CD14-positive monocyte (primary cell): ENCODE results near the gene SLC35F4. TPM values are rescaled to one million over a fixed set of nuclear protein-coding genes. Genes with fewer than 3 reads are reported as not detected.

Source experiments
- DNase-seq, 3 donors: peaks; one replicate each; pipeline ENCODE4 v3.0.0-alpha.2; 2011 to 2022
- H2AFZ ChIP-seq: 2 replicates; pipeline ENCODE4 v1.6.0; 2012; ENCODE audit warnings: mild to moderate bottlenecking, low read depth, low read length, inconsistent platforms; ENCODE audit not compliant: insufficient read depth, poor library complexity, severe bottlenecking
- H3K27ac ChIP-seq, 2 donors: 1 replicate in 1 of 2; 2 replicates in 1 of 2; pipeline ENCODE4 v1.5.1; 2012 to 2013; ENCODE audit warnings: low read length in 2 of 2, control low read depth in 1 of 2, inconsistent platforms in 1 of 2, low read depth in 1 of 2, mild to moderate bottlenecking in 1 of 2
- H3K27me3 ChIP-seq, 2 donors: one replicate each; pipeline versions ENCODE4 v1.6.0 to v1.6.1; 2011 to 2013; ENCODE audit warnings: low read length in 2 of 2; ENCODE audit not compliant: control insufficient read depth in 2 of 2, insufficient read depth in 2 of 2
- H3K36me3 ChIP-seq, 2 donors: replicated peaks in 1 of 2; 1 replicate in 1 of 2; 2 replicates in 1 of 2; pipeline versions ENCODE4 v1.5.1 to v1.6.1; 2012 to 2013; ENCODE audit warnings: low read length in 2 of 2, control low read depth in 1 of 2, inconsistent platforms in 1 of 2, mild to moderate bottlenecking in 1 of 2; ENCODE audit not compliant: insufficient read depth in 2 of 2, control insufficient read depth in 1 of 2
- H3K4me1 ChIP-seq, 2 donors: 1 replicate in 1 of 2; 2 replicates in 1 of 2; pipeline versions ENCODE4 v1.5.1 to v1.6.1; 2012 to 2013; ENCODE audit warnings: low read length in 2 of 2, control low read depth in 1 of 2, inconsistent platforms in 1 of 2, mild to moderate bottlenecking in 1 of 2, moderate library complexity in 1 of 2; ENCODE audit not compliant: insufficient read depth in 2 of 2, control insufficient read depth in 1 of 2
- H3K4me2 ChIP-seq: replicated peaks from 2 replicates; pipeline ENCODE3; 2012; ENCODE audit warnings: low read length, moderate library complexity, mild to moderate bottlenecking; ENCODE audit not compliant: poor library complexity, severe bottlenecking; ENCODE audit errors: extremely low read depth
- H3K4me3 ChIP-seq, 3 experiments: fragments of 200-600 bp in 1 of 3; sonication (generic) in 1 of 3; replicated peaks in 1 of 3; 1 replicate in 2 of 3; 2 replicates in 1 of 3; pipeline ENCODE4 v1.5.1; 2011 to 2013; ENCODE audit warnings: low read length in 3 of 3, mild to moderate bottlenecking in 3 of 3, control low read depth in 2 of 3, low read depth in 2 of 3, inconsistent platforms in 1 of 3, moderate library complexity in 1 of 3
- H3K79me2 ChIP-seq: 2 replicates; pipeline ENCODE4 v1.6.0; 2012; ENCODE audit warnings: mild to moderate bottlenecking, control low read depth, inconsistent platforms, low read length, moderate library complexity; ENCODE audit not compliant: insufficient read depth
- H3K9ac ChIP-seq: 2 replicates; pipeline ENCODE4 v1.6.0; 2017; ENCODE audit warnings: low read length, mild to moderate bottlenecking; ENCODE audit not compliant: insufficient read depth, poor library complexity, severe bottlenecking
- H3K9me3 ChIP-seq, 2 donors: replicated peaks in 1 of 2; 1 replicate in 1 of 2; 2 replicates in 1 of 2; pipeline versions ENCODE4 v1.5.1 to v1.6.1; 2012 to 2013; ENCODE audit warnings: low read length in 2 of 2, control low read depth in 1 of 2; ENCODE audit not compliant: control insufficient read depth in 1 of 2, insufficient read depth in 1 of 2
- H4K20me1 ChIP-seq: 2 replicates; pipeline ENCODE4 v1.6.0; 2012; ENCODE audit warnings: mild to moderate bottlenecking, low read length, control low read depth, moderate library complexity; ENCODE audit not compliant: insufficient read depth
- H3K27ac Mint-ChIP-seq, 7 donors: one replicate each; pipeline ENCODE4 v1.8.0; 2020; ENCODE audit warnings: mild to moderate bottlenecking in 7 of 7, mixed read lengths in 7 of 7, moderate library complexity in 6 of 7, inconsistent platforms in 2 of 7
- H3K27me3 Mint-ChIP-seq, 3 donors: one replicate each; pipeline ENCODE4 v1.8.0; 2021 to 2022; ENCODE audit warnings: low read depth in 3 of 3, mild to moderate bottlenecking in 3 of 3, mixed read lengths in 3 of 3, moderate library complexity in 3 of 3, inconsistent platforms in 1 of 3
- H3K36me3 Mint-ChIP-seq, 2 donors: one replicate each; pipeline ENCODE4 v1.8.0; 2020; ENCODE audit warnings: mixed read lengths in 2 of 2, inconsistent platforms in 1 of 2, mild to moderate bottlenecking in 1 of 2
- H3K4me1 Mint-ChIP-seq: one replicate; pipeline ENCODE4 v1.8.0; 2020; ENCODE audit warnings: mild to moderate bottlenecking, mixed read lengths
- H3K4me3 Mint-ChIP-seq, 2 donors: one replicate each; pipeline ENCODE4 v1.8.0; 2020; ENCODE audit warnings: mild to moderate bottlenecking in 2 of 2, mixed read lengths in 2 of 2, moderate library complexity in 1 of 2
- H3K9me3 Mint-ChIP-seq, 7 donors: one replicate each; pipeline ENCODE4 v1.8.0; 2020 to 2022; ENCODE audit warnings: mixed read lengths in 7 of 7, mild to moderate bottlenecking in 6 of 7, moderate library complexity in 6 of 7, inconsistent platforms in 2 of 7
- CTCF ChIP-seq: fragments of 200-600 bp; IDR thresholded peaks from one replicate; pipeline ENCODE4 v1.8.0; 2022; ENCODE audit warnings: antibody characterized with exemption, mild to moderate bottlenecking
- WGBS: methylation state at CpG from one replicate; pipeline ENCODE4 v1.1.5; 2013; ENCODE audit warnings: missing lambda C conversion rate; ENCODE audit not compliant: insufficient coverage; 5-methylcytosine and 5-hydroxymethylcytosine counted together
- intact Hi-C, 2 donors: fragments of 100-400 bp; cut with micrococcal nuclease; formaldehyde crosslinking; loops; one replicate each; pipeline versions ENCODE4 v1.15.0 to v1.15.1; 2023
- polyA plus RNA-seq, 3 donors: library from polyadenylated mRNA; depleted of rRNA in 1 of 3; unstranded in 2 of 3; stranded (reverse) in 1 of 3; fragments of 300-500 nt in 2 of 3; fragments of >200 nt in 1 of 3; fragmentation: Illumina TruSeq in 2 of 3; gene quantifications; 1 replicate in 2 of 3; 2 replicates in 1 of 3; pipeline ENCODE4 v1.2.3, GENCODE V29; 2012 to 2021

SLC35F4 gene
- polyA plus RNA-seq, 3 donors = not detected

- Histone ChIP-seq H3K36me3 (no peaks in the 10 kb centered on the region), H3K9me3 (no peaks in the 10 kb centered on the region), H3K79me2 (no peaks in the 10 kb centered on the region), H3K9ac (no peak overlapping the region), H3K4me2 (no peak overlapping the region), H2AFZ (no peak overlapping the region), H4K20me1 (no peaks in the 10 kb centered on the region), H3K27ac (no peak overlapping the region), H3K4me3 (no peak overlapping the region), H3K4me1 (no peaks in the 10 kb centered on the region), H3K27me3 (no peaks in the 10 kb centered on the region)
- no peak overlapping the region for H3K27ac Mint-ChIP-seq
- peaks cover 2% of the 10 kb centered on the region in 3 donors for H3K27me3 Mint-ChIP-seq
- DNase-seq = no peak
- H3K4me1 Mint-ChIP-seq = no peaks in the 10 kb centered on the region
- no peak for TF ChIP-seq CTCF
- no peaks in the 10 kb centered on the region for H3K36me3 Mint-ChIP-seq
- whole genome bisulfite sequencing = 20% methylated on average over 1 of the region's 5 CpGs
- intact Hi-C loops = no loop called here
- no peak overlapping the region for H3K4me3 Mint-ChIP-seq
- peaks cover 0 to 4% (median 0%) of the 10 kb centered on the region in 7 donors for H3K9me3 Mint-ChIP-seq
Observed at GRCh38 chr14:57831981-57832380, 33.9 kb downstream of the SLC35F4 start.

- Histone ChIP-seq H3K4me3 (no peak overlapping the region), H3K79me2 (no peaks in the 10 kb centered on the region), H3K4me1 (no peaks in the 10 kb centered on the region), H3K9ac (no peak overlapping the region), H3K36me3 (no peaks in the 10 kb centered on the region), H3K27me3 (no peaks in the 10 kb centered on the region), H4K20me1 (no peaks in the 10 kb centered on the region), H3K9me3 (no peaks in the 10 kb centered on the region), H3K27ac (no peak overlapping the region), H3K4me2 (no peak overlapping the region), H2AFZ (no peak overlapping the region)
- no peak for DNase-seq
- peaks cover 0 to 3% (median 0%) of the 10 kb centered on the region in 7 donors for H3K9me3 Mint-ChIP-seq
- no peaks in the 10 kb centered on the region for H3K4me1 Mint-ChIP-seq
- TF ChIP-seq CTCF = no peak
- no peak overlapping the region for H3K4me3 Mint-ChIP-seq
- H3K27ac Mint-ChIP-seq = no peak overlapping the region
- intact Hi-C loops = no loop called here
- no CpG with 5 or more reads among the region's 2 CpGs for WGBS
- H3K27me3 Mint-ChIP-seq = peaks cover 0 to 2% (median 2%) of the 10 kb centered on the region in 3 donors
- no peaks in the 10 kb centered on the region for H3K36me3 Mint-ChIP-seq
Observed at GRCh38 chr14:57828713-57829112, 37.2 kb downstream of the SLC35F4 start.
